GM12878 (cell line): ENCODE results near the gene RUVBL2.

ENCODE experiments used
- CHD1 ChIP-seq: IDR thresholded peaks from 2 replicates; pipeline ENCODE4 v1.6.1; 2012; ENCODE audit warnings: low read depth, low read length, improper control_type of control experiment
- CTCF ChIP-seq, 3 experiments: IDR thresholded peaks in 2 of 3; conservative IDR thresholded peaks in 1 of 3; 2 replicates each; pipeline ENCODE4 v1.5.1; 2011; ENCODE audit warnings: low read depth in 3 of 3, low read length in 3 of 3, mild to moderate bottlenecking in 3 of 3, control low read depth in 2 of 3, moderate library complexity in 2 of 3, inconsistent platforms in 1 of 3, mixed read lengths in 1 of 3; ENCODE audit not compliant: control insufficient read depth in 2 of 3, insufficient read depth in 1 of 3; ENCODE audit errors: extremely low read depth in 1 of 3
- ESRRA ChIP-seq: IDR thresholded peaks from 2 replicates; pipeline ENCODE4 v1.6.1; 2012; ENCODE audit warnings: mild to moderate bottlenecking, low read length, improper control_type of control experiment
- MTA2 ChIP-seq: fragments of 450-650 bp; IDR thresholded peaks from 2 replicates; pipeline ENCODE4 v1.6.1; 2016; ENCODE audit warnings: low read depth, mild to moderate bottlenecking, moderate library complexity
- NBN ChIP-seq: fragments of 450-650 bp; IDR thresholded peaks from 2 replicates; pipeline ENCODE4 v1.6.1; 2016
- POLR2A ChIP-seq: IDR thresholded peaks from 2 replicates; pipeline ENCODE4 v1.6.1; 2011; ENCODE audit warnings: low read depth, mild to moderate bottlenecking, low read length
- POLR2AphosphoS5 ChIP-seq: IDR thresholded peaks from 2 replicates; pipeline ENCODE4 v1.6.1; 2011; ENCODE audit warnings: mild to moderate bottlenecking, low read length, inconsistent platforms
- RAD21 ChIP-seq: IDR thresholded peaks from 2 replicates; pipeline ENCODE4 v1.6.1; 2011; ENCODE audit warnings: mild to moderate bottlenecking, low read depth, low read length, moderate library complexity; ENCODE audit not compliant: insufficient read depth
- SRF ChIP-seq, 2 experiments: IDR thresholded peaks; 2 replicates each; pipeline ENCODE4 v1.6.1; 2011; ENCODE audit warnings: low read depth in 2 of 2, low read length in 2 of 2, mild to moderate bottlenecking in 1 of 2, moderate library complexity in 1 of 2
- ZBTB40 ChIP-seq: fragments of 450-650 bp; IDR thresholded peaks from 2 replicates; pipeline ENCODE4 v1.6.1; 2016; ENCODE audit warnings: mild to moderate bottlenecking, moderate library complexity, borderline replicate concordance
- ZNF274 ChIP-seq: IDR thresholded peaks from one replicate; pipeline ENCODE4 v1.8.0; 2011; ENCODE audit not compliant: insufficient read length, insufficient read depth
- ZNF384 ChIP-seq: IDR thresholded peaks from 2 replicates; pipeline ENCODE4 v1.6.1; 2012; ENCODE audit warnings: low read depth, mild to moderate bottlenecking, low read length, improper control_type of control experiment, borderline replicate concordance

DNA sequence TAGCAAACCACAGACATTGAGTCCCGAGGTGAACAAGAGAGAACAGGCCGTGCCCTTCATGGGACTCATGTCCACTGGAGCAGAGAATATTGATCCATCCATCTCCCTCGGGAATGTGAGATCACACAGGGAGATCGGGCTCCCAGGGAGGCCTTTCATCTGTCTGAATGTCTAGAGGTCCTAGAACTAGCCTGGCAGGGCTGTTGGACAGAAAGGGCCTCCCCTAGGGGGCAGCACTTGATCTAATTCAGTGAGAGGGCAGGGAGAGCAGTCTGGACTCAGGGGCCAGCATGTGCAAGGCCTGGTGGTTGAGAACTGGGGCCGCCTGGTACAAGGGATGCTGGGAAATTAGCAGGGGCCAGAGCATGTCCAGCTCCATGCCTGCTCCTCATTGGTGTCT, 4.3 kb downstream of the RUVBL2 start:
- TF ChIP-seq ESRRA: no peak
- no peak for TF ChIP-seq CHD1
- peak; percentile 44 to 62 (median 56) for TF ChIP-seq CTCF (IDR thresholded peaks at IDR 0.05 in 2 of 3, conservative IDR thresholded peaks at IDR 0.05 in 1 of 3; ENCODE audit: control insufficient read depth in 2 of 3, extremely low read depth in 1 of 3, insufficient read depth in 1 of 3, low read depth in 3 of 3, low read length in 3 of 3)
- TF ChIP-seq MTA2: no peak
- no peak for TF ChIP-seq POLR2AphosphoS5
- TF ChIP-seq SRF (IDR thresholded peaks at IDR 0.05; ENCODE audit: low read depth in 2 of 2, low read length in 2 of 2): no peak
- no peak for TF ChIP-seq ZNF274
- no peak for TF ChIP-seq POLR2A
- no peak for TF ChIP-seq NBN
- TF ChIP-seq ZNF384: no peak
- TF ChIP-seq ZBTB40: no peak
- peak; percentile 33; the same call in 1 of the 2 replicates for TF ChIP-seq RAD21
